ENCODE data around the gene DCLK1. TPM values are rescaled to one million over a fixed set of nuclear protein-coding genes. Genes with fewer than 3 reads are reported as not detected.

DCLK1 gene
- total RNA-seq, 1 donor from 2014 or later = not detected

GRCh38 chr13:36147330-36147729 lies 16.1 kb upstream of the DCLK1 start:
- H3K4me1 Mint-ChIP-seq (ENCODE audit: low read depth) = no peaks in the 10 kb centered on the region
- H3K4me3 Mint-ChIP-seq (ENCODE audit: low read depth) = no peak overlapping the region
- intact Hi-C loops (cut with micrococcal nuclease) = no loop called here
- no peak for DNase-seq (ENCODE audit: low spot score)
- H3K36me3 Mint-ChIP-seq (ENCODE audit: low read depth) = no peaks in the 10 kb centered on the region
- no peaks in the 10 kb centered on the region for H3K27me3 Mint-ChIP-seq (ENCODE audit: low read depth)
- H3K9me3 Mint-ChIP-seq = peaks cover 8% of the 10 kb centered on the region
- H3K27ac Mint-ChIP-seq = no peak overlapping the region

- H3K4me3 Mint-ChIP-seq (ENCODE audit: low read depth) = no peak overlapping the region
- intact Hi-C loops (cut with micrococcal nuclease) = no loop called here
- H3K9me3 Mint-ChIP-seq = peaks cover 8% of the 10 kb centered on the region
- no peaks in the 10 kb centered on the region for H3K4me1 Mint-ChIP-seq (ENCODE audit: low read depth)
- H3K27me3 Mint-ChIP-seq (ENCODE audit: low read depth) = no peaks in the 10 kb centered on the region
- H3K27ac Mint-ChIP-seq = no peak overlapping the region
- H3K36me3 Mint-ChIP-seq (ENCODE audit: low read depth) = no peaks in the 10 kb centered on the region
- DNase-seq (ENCODE audit: low spot score) = no peak
Observed at GRCh38 chr13:36146511-36147269, 15.5 kb upstream of the DCLK1 start.

GRCh38 chr13:36143738-36144137 lies 12.6 kb upstream of the DCLK1 start:
- H3K9me3 Mint-ChIP-seq = no peaks in the 10 kb centered on the region
- no peak overlapping the region for H3K27ac Mint-ChIP-seq
- H3K27me3 Mint-ChIP-seq (ENCODE audit: low read depth) = no peaks in the 10 kb centered on the region
- intact Hi-C loops (cut with micrococcal nuclease) = no loop called here
- H3K36me3 Mint-ChIP-seq (ENCODE audit: low read depth) = no peaks in the 10 kb centered on the region
- no peaks in the 10 kb centered on the region for H3K4me1 Mint-ChIP-seq (ENCODE audit: low read depth)
- no peak overlapping the region for H3K4me3 Mint-ChIP-seq (ENCODE audit: low read depth)
- DNase-seq (ENCODE audit: low spot score) = no peak

DNA sequence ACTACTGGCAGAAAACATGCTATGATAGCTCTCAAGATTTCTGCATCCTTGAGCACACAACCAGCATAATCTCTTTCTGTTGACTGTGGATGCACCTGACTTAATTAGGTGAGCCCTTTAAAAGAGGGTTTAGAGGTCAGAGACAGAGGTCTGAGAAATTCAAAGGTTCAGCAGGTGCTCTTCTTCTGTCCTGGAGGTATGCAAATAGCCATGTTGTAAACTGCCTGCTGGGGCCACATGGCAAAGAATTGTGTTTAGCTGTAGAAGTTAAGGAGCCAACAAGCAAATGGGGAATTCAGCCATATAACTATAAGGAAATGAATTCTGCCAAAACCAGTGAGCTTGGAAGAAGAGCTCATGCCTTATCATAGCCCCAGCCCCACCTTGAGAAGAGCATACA lies 11.6 kb upstream of the DCLK1 start:
- no peaks in the 10 kb centered on the region for H3K36me3 Mint-ChIP-seq (ENCODE audit: low read depth)
- H3K9me3 Mint-ChIP-seq = no peaks in the 10 kb centered on the region
- intact Hi-C loops (cut with micrococcal nuclease) = no loop called here
- no peak overlapping the region for H3K4me3 Mint-ChIP-seq (ENCODE audit: low read depth)
- no peak overlapping the region for H3K27ac Mint-ChIP-seq
- no peaks in the 10 kb centered on the region for H3K4me1 Mint-ChIP-seq (ENCODE audit: low read depth)
- no peak for DNase-seq (ENCODE audit: low spot score)
- H3K27me3 Mint-ChIP-seq (ENCODE audit: low read depth) = no peaks in the 10 kb centered on the region

DNA sequence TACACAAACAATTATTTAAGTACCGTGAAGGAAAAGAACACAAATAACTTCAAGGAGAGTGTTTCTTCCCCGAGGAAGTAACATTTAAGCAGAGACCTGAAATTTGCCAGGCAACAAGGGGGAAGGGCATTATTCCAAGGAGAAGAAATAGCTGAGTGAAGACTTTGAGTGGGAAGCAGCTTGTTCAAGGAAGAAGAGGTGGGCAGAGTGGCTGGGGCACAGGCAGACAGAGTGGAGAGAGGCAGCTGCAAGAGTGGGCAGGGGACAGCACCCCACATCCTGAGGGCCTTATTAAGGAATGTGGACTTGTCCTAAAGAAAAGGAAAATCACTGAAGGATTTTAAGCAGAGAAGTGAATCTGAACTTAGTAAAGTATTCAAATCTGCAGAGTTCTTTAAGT lies 4.7 kb upstream of the DCLK1 start:
- peaks cover 16% of the 10 kb centered on the region for H3K27me3 Mint-ChIP-seq (ENCODE audit: low read depth)
- no peak overlapping the region for H3K27ac Mint-ChIP-seq
- intact Hi-C loops (cut with micrococcal nuclease) = no loop called here
- H3K4me3 Mint-ChIP-seq (ENCODE audit: low read depth) = no peak overlapping the region
- DNase-seq (ENCODE audit: low spot score) = no peak
- H3K4me1 Mint-ChIP-seq (ENCODE audit: low read depth) = no peaks in the 10 kb centered on the region
- H3K9me3 Mint-ChIP-seq = no peaks in the 10 kb centered on the region
- no peaks in the 10 kb centered on the region for H3K36me3 Mint-ChIP-seq (ENCODE audit: low read depth)

DNA sequence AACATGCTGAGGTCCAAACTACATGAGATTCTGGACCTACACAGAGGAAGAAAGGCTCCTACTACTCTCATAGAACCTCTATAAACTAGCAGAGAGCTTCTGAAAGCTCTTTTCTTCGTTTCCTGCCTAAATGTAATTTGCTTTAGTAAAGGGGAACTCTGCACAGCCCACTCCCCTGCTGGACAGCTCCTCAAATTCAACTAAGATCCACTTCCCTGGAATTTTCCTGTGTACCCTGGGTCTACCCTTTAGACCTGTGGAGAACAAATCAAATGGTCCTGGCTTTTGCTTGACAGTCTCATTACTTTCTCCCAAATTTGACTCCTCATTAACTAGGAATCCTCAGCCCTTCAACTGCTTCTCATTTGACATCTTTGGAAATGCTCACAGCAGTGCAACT lies 3.5 kb upstream of the DCLK1 start:
- H3K27me3 Mint-ChIP-seq (ENCODE audit: low read depth) = peaks cover 23% of the 10 kb centered on the region
- no peak for DNase-seq (ENCODE audit: low spot score)

DNA sequence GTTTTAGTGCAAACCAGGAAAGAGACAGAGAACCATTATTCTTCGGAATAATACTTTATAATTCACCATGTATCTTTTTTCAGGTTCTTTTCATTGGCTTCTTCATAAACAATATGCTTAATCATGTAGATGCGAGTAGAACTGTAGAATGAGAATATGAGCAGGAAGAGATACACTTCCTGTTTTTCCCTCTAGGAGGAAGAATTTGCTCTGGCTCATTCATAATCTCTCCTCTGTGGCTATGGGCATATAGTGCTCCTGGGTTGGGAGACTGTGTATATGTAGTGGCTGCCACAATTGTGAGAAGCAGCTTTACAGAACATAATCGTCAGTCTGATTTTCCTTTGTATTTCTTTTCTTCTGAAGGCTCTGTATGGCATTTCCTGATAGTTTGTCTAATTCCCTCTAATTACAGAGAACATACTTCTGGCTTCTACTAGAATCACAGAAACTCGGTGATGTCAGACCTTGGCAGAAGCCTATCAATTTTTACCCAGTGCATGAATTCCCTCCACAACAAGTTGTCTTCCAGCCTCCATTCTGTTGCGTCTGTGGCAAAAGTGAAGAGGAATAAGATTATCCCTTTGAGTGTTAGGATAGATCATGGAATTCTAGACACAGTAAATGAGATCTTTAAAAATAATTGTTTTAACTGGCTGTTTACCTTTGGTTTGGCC lies 2.9 kb upstream of the DCLK1 start:
- H3K27me3 Mint-ChIP-seq (ENCODE audit: low read depth) = peaks cover 23% of the 10 kb centered on the region
- no peaks in the 10 kb centered on the region for H3K4me1 Mint-ChIP-seq (ENCODE audit: low read depth)
- no peak for DNase-seq (ENCODE audit: low spot score)
- intact Hi-C loops (cut with micrococcal nuclease) = no loop called here
- no peaks in the 10 kb centered on the region for H3K36me3 Mint-ChIP-seq (ENCODE audit: low read depth)
- H3K4me3 Mint-ChIP-seq (ENCODE audit: low read depth) = no peak overlapping the region
- no peak overlapping the region for H3K27ac Mint-ChIP-seq
- no peaks in the 10 kb centered on the region for H3K9me3 Mint-ChIP-seq

More for the DNA sequence above, 3.5 kb upstream of the DCLK1 start:
- H3K27ac Mint-ChIP-seq = no peak overlapping the region
- no peaks in the 10 kb centered on the region for H3K9me3 Mint-ChIP-seq
- H3K4me1 Mint-ChIP-seq (ENCODE audit: low read depth) = no peaks in the 10 kb centered on the region
- intact Hi-C loops (cut with micrococcal nuclease) = no loop called here
- no peaks in the 10 kb centered on the region for H3K36me3 Mint-ChIP-seq (ENCODE audit: low read depth)
- H3K4me3 Mint-ChIP-seq (ENCODE audit: low read depth) = no peak overlapping the region

DNA sequence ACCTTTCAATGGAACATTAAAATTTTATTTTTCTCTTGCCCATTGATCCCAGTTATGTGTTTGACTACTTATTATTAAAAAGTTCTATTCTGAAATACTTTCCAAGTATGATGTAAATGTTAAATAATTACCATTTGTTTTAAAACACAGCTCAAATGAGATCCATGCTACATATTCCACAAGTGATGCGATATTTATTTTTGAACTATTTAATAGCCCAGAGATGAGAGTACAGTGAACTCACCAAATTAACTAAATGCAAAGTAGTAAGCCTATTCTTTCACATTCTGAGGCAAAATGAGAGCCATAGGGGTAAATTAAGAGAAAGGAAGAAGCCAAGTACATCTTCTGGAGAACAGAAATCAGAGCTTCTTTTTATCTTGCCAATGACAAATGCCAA lies 1.2 kb upstream of the DCLK1 start:
- no peak overlapping the region for H3K4me3 Mint-ChIP-seq (ENCODE audit: low read depth)
- no peaks in the 10 kb centered on the region for H3K36me3 Mint-ChIP-seq (ENCODE audit: low read depth)
- H3K9me3 Mint-ChIP-seq = no peaks in the 10 kb centered on the region
- no peaks in the 10 kb centered on the region for H3K4me1 Mint-ChIP-seq (ENCODE audit: low read depth)
- H3K27me3 Mint-ChIP-seq (ENCODE audit: low read depth) = peaks cover 25% of the 10 kb centered on the region
- no peak for DNase-seq (ENCODE audit: low spot score)
- no peak overlapping the region for H3K27ac Mint-ChIP-seq
- intact Hi-C loops (cut with micrococcal nuclease) = no loop called here

DNA sequence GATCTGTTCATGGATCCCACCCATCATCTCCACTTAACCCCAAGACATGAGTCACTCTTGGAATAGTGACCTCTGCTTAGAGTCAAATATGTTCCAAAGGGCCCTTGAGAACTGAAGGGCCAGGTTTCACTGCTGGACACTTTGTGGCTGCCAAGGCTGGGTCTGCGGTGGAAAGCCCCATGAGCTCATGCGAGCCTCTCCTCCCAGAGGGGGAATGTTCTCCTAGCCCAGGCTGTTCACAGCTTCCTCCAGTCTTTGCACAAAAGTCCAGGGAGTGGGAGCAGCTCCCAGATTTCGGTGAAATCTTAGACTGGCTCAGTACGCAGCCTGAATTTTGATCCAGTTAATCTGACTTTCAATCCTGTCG lies 732 bp upstream of the DCLK1 start:
- Mint-ChIP-seq H3K27ac (no peak overlapping the region), H3K4me3 (ENCODE audit: low read depth) (no peak overlapping the region), H3K4me1 (ENCODE audit: low read depth) (no peaks in the 10 kb centered on the region), H3K27me3 (ENCODE audit: low read depth) (peaks cover 25% of the 10 kb centered on the region), H3K36me3 (ENCODE audit: low read depth) (no peaks in the 10 kb centered on the region), H3K9me3 (no peaks in the 10 kb centered on the region)
- intact Hi-C loops (cut with micrococcal nuclease) = no loop called here
- DNase-seq (ENCODE audit: low spot score) = no peak

GRCh38 chr13:36130552-36131221 lies 495 bp downstream of the DCLK1 start:
- intact Hi-C loops (cut with micrococcal nuclease) = no loop called here
- H3K27me3 Mint-ChIP-seq (ENCODE audit: low read depth) = peaks cover 25% of the 10 kb centered on the region
- no peak for DNase-seq (ENCODE audit: low spot score)
- H3K36me3 Mint-ChIP-seq (ENCODE audit: low read depth) = no peaks in the 10 kb centered on the region
- no peak overlapping the region for H3K27ac Mint-ChIP-seq
- no peaks in the 10 kb centered on the region for H3K4me1 Mint-ChIP-seq (ENCODE audit: low read depth)
- H3K4me3 Mint-ChIP-seq (ENCODE audit: low read depth) = no peak overlapping the region
- H3K9me3 Mint-ChIP-seq = no peaks in the 10 kb centered on the region

DNA sequence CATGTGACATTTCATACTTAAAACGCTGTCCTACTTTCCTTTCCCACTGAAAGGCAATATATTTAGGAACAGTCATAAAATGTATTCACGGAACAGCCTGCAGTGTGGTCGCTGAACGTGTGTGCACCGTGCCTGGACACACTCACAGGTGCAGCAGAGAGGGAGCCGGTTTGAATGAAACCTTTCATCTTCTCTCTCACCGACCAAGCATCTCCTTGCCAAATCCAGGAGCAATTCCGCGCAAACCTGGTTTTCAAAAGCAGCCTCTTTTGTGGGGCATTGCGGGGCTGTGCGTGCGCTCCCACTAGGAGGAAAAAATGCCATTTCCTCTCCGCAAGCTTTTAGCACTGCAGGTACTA lies 1.0 kb downstream of the DCLK1 start:
- Mint-ChIP-seq H3K36me3 (ENCODE audit: low read depth) (no peaks in the 10 kb centered on the region), H3K9me3 (no peaks in the 10 kb centered on the region), H3K4me1 (ENCODE audit: low read depth) (no peaks in the 10 kb centered on the region), H3K27ac (no peak overlapping the region), H3K27me3 (ENCODE audit: low read depth) (peaks cover 25% of the 10 kb centered on the region), H3K4me3 (ENCODE audit: low read depth) (no peak overlapping the region)
- intact Hi-C loops (cut with micrococcal nuclease) = no loop called here
- no peak for DNase-seq (ENCODE audit: low spot score)

- H3K27me3 Mint-ChIP-seq (ENCODE audit: low read depth) = peaks cover 25% of the 10 kb centered on the region
Observed at GRCh38 chr13:36129539-36129938, 1.6 kb downstream of the DCLK1 start.

DNA sequence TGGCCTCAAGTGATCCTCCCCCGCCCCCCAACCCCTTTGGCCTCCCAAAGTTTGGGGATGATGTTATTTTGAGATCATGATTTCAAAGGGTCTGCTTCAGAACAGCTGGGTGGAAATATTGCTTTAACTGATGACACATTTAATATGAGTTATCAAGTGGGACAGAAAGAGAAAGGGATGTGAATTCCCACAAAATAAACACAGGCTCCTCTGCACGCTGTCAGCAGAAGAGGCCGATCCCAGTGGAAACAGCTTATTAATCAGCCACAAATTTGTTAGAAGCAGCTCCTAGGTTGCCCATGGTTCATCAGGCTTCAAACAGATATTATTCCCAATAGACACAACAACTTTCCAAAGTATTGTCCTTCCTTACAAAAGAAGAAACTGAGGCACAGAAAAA lies 4.7 kb downstream of the DCLK1 start:
- Mint-ChIP-seq H3K27ac (no peak overlapping the region), H3K27me3 (ENCODE audit: low read depth) (peaks cover 13% of the 10 kb centered on the region), H3K4me3 (ENCODE audit: low read depth) (no peak overlapping the region), H3K4me1 (ENCODE audit: low read depth) (no peaks in the 10 kb centered on the region), H3K36me3 (ENCODE audit: low read depth) (no peaks in the 10 kb centered on the region), H3K9me3 (no peaks in the 10 kb centered on the region)
- intact Hi-C loops (cut with micrococcal nuclease) = no loop called here
- no peak for DNase-seq (ENCODE audit: low spot score)

More at GRCh38 chr13:36129539-36129938, 1.6 kb downstream of the DCLK1 start:
- Mint-ChIP-seq H3K36me3 (ENCODE audit: low read depth) (no peaks in the 10 kb centered on the region), H3K27ac (no peak overlapping the region), H3K9me3 (no peaks in the 10 kb centered on the region), H3K4me1 (ENCODE audit: low read depth) (no peaks in the 10 kb centered on the region), H3K4me3 (ENCODE audit: low read depth) (no peak overlapping the region)
- intact Hi-C loops (cut with micrococcal nuclease) = no loop called here
- DNase-seq (ENCODE audit: low spot score) = no peak
